IgD-negative memory B cell (primary cell): ENCODE measurements around the gene IFNL1. TPM values are rescaled to one million over a fixed set of nuclear protein-coding genes. Genes with fewer than 3 reads are reported as not detected.
A peak's percentile ranks its signal among the peaks of the same experiment; 100 is the strongest.
"Not testable (repeated sequence)": the region's sequence is repeated elsewhere in the genome, so short reads cannot be mapped to it uniquely, and the experiment has no call there.

Experiments
- H3K27ac Mint-ChIP-seq, 3 donors: one replicate each; pipeline ENCODE4 v1.8.0; 2020 to 2022; ENCODE audit warnings: mild to moderate bottlenecking in 3 of 3, mixed read lengths in 3 of 3, moderate library complexity in 1 of 3
- H3K27me3 Mint-ChIP-seq: one replicate; pipeline ENCODE4 v1.8.0; 2021; ENCODE audit warnings: mixed read lengths
- H3K36me3 Mint-ChIP-seq: one replicate; pipeline ENCODE4 v1.8.0; 2020; ENCODE audit warnings: mild to moderate bottlenecking, mixed read lengths
- H3K4me1 Mint-ChIP-seq, 3 donors: one replicate each; pipeline ENCODE4 v1.8.0; 2020 to 2022; ENCODE audit warnings: mixed read lengths in 3 of 3, mild to moderate bottlenecking in 1 of 3
- H3K4me3 Mint-ChIP-seq, 4 donors: one replicate each; pipeline ENCODE4 v1.8.0; 2020 to 2022; ENCODE audit warnings: mild to moderate bottlenecking in 4 of 4, mixed read lengths in 4 of 4, moderate library complexity in 3 of 4
- H3K9me3 Mint-ChIP-seq, 3 donors: one replicate each; pipeline ENCODE4 v1.8.0; 2020 to 2021; ENCODE audit warnings: mixed read lengths in 3 of 3, mild to moderate bottlenecking in 1 of 3
- polyA plus RNA-seq: library from polyadenylated mRNA; unstranded; fragments of 300-500 nt; fragmentation: Illumina TruSeq; gene quantifications from one replicate; pipeline ENCODE4 v1.2.3, GENCODE V29; 2021

IFNL1 gene
- polyA plus RNA-seq, 1 donor from 2014 or later: not detected

DNA sequence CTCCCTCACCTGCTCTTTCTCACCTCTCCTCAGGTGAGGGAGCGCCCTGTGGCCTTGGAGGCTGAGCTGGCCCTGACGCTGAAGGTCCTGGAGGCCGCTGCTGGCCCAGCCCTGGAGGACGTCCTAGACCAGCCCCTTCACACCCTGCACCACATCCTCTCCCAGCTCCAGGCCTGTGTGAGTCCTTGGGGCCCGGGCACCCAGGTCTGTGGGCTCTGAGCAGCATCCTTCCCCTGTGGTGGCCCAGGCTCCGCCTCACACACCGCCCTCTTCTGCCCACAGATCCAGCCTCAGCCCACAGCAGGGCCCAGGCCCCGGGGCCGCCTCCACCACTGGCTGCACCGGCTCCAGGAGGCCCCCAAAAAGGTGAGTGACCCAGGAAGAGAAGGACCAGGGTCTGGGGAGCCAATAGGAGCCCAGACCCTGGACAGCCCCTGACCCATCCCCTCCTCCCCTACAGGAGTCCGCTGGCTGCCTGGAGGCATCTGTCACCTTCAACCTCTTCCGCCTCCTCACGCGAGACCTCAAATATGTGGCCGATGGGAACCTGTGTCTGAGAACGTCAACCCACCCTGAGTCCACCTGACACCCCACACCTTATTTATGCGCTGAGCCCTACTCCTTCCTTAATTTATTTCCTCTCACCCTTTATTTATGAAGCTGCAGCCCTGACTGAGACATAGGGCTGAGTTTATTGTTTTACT is 1.9 kb downstream of the IFNL1 start:
- H3K4me3 Mint-ChIP-seq: no peak overlapping the region
- H3K9me3 Mint-ChIP-seq: peaks cover 0 to 2% (median 0%) of the 10 kb centered on the region in 3 donors
- peak overlapping the region in 1 of 3 donors; percentile 52 for H3K27ac Mint-ChIP-seq
- peaks cover 2% of the 10 kb centered on the region for H3K36me3 Mint-ChIP-seq
- H3K27me3 Mint-ChIP-seq: peaks cover 8% of the 10 kb centered on the region
- no peaks in the 10 kb centered on the region for H3K4me1 Mint-ChIP-seq

DNA sequence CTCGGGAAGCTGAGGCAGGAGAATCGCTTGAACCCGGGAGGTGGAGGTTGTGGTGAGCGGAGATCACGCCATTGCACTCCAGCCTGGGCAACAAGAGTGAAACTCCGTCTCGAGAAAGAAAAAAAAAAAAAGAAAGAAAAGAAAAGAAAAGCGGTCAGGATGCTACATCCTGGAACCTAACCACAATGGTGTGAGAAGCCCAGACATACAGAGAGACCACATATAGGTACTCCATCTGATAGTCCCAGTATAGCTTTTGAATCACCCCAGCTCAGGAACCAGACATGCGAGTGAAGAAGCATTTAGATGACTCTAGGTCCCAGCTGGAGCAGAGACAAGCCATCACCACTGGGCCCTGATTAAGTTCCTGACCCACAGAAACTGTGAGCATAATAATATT is 3.2 kb downstream of the IFNL1 start:
- peaks cover 0 to 3% (median 0%) of the 10 kb centered on the region in 3 donors for H3K4me1 Mint-ChIP-seq
- H3K4me3 Mint-ChIP-seq: no peak overlapping the region
- H3K36me3 Mint-ChIP-seq: peaks cover 2% of the 10 kb centered on the region
- H3K27ac Mint-ChIP-seq: no peak overlapping the region
- peaks cover 0 to 2% (median 0%) of the 10 kb centered on the region in 3 donors for H3K9me3 Mint-ChIP-seq
- H3K27me3 Mint-ChIP-seq: peaks cover 8% of the 10 kb centered on the region

DNA sequence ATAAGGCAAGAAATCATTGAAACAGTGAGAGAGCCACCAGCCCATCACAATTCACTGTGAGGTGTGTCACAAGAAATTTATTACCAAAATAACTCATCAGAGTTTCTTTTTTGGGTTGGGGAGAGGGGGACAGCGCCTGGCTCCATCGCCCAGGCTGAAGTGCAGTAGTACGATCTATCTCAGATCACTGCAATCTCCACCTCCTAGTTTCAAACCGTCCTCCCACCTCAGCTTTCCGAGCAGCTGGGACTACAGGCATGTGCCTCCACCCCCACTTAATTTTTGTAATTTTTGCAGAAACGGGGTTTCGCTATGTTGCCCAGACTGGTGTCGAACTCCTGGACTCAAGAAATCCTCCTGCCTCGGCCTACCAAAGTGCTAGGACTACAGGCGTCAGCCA is 3.6 kb downstream of the IFNL1 start:
- peaks cover 0 to 3% (median 0%) of the 10 kb centered on the region in 3 donors for H3K4me1 Mint-ChIP-seq
- H3K4me3 Mint-ChIP-seq: no peak overlapping the region
- H3K9me3 Mint-ChIP-seq: peaks cover 0 to 2% (median 0%) of the 10 kb centered on the region in 3 donors
- H3K36me3 Mint-ChIP-seq: peaks cover 2% of the 10 kb centered on the region
- peaks cover 8% of the 10 kb centered on the region for H3K27me3 Mint-ChIP-seq
- no peak overlapping the region for H3K27ac Mint-ChIP-seq

DNA sequence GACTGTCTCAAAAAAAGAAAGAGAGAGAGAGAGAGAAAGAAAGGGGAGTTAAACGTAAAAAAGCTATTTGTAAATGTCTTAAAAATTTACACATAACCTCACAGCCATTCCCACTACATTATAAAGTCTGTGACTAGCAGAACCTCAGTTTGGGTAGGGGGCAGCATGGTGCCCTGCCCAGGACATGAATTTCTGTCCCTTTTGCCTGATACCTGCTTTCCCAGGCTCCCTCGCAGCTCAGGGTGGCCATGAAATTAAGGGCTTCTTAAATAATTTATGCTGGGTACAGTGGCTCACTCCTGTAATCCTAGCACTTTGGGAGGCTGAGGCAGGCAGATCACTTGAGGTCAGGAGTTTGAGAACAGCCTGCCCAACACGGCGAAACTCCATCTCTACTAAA is 4.8 kb downstream of the IFNL1 start:
- no peak overlapping the region for H3K27ac Mint-ChIP-seq
- H3K4me3 Mint-ChIP-seq: no peak overlapping the region
- peaks cover 0 to 3% (median 0%) of the 10 kb centered on the region in 3 donors for H3K4me1 Mint-ChIP-seq
- H3K9me3 Mint-ChIP-seq: peaks cover 0 to 2% (median 0%) of the 10 kb centered on the region in 3 donors
- peaks cover 2% of the 10 kb centered on the region for H3K36me3 Mint-ChIP-seq
- peaks cover 8% of the 10 kb centered on the region for H3K27me3 Mint-ChIP-seq

DNA sequence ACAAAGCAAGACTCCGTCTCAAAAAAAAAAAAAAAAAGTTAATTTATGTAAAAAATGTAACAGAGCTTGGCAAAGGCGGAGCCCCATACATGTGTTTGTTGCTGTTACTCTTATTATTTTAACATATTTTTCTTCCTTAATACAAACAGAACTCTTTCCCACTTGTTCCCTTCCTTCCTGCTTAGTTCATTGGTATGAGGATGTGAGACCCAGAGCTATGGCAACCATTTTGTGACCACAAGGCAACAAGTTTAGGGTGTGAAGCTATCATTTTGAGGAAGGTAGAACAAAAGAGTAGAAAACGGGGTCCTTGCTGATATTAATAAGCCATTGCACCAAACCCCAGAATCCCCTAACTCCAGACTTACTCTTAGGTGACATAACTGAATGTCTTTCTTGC is 5.4 kb downstream of the IFNL1 start:
- peaks cover 8% of the 10 kb centered on the region for H3K27me3 Mint-ChIP-seq
- no peak overlapping the region for H3K27ac Mint-ChIP-seq
- H3K36me3 Mint-ChIP-seq: peaks cover 2% of the 10 kb centered on the region
- peaks cover 0 to 2% (median 0%) of the 10 kb centered on the region in 3 donors for H3K9me3 Mint-ChIP-seq
- H3K4me3 Mint-ChIP-seq: no peak overlapping the region
- H3K4me1 Mint-ChIP-seq: peaks cover 0 to 3% (median 0%) of the 10 kb centered on the region in 3 donors

DNA sequence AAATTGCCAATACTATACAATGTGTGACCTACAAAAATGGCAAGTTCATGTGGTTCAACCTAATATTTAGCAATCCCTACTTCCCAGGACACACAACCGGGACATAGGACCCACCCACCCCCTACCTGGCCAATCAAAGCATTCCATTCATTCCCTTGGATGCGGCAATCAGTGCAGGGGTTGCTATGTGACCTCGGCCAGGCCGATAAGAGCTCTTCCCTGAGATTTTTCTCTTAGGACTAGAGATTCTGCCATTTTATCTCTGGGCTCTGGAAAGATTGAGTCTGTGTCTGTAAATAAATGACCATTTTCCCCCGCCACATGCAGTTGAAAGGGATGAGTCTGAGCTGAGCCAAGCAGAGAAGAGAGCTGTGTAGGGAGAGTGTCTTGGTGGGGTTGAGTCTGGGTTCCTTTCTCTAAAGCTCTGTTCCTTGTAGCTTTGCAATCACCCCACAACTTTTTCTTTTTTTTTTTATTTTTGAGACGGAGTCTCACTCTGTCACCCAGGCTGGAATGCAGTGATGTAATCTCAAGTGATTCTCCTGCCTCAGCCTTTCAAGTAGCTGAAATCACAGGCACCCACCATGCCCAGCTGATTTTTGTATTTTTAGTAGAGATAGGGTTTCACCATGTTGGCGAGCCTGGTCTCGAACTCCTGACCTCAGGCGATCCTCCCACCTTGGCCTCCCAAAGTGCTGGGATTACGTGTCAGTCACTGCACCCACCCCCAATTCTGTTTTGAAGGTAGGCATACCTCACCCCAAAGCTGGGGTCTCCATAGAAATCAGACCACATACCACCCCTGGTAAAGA is 7.4 kb downstream of the IFNL1 start:
- Mint-ChIP-seq H3K27ac (no peak overlapping the region), H3K4me1 (peaks cover 0 to 3% (median 0%) of the 10 kb centered on the region in 3 donors)

DNA sequence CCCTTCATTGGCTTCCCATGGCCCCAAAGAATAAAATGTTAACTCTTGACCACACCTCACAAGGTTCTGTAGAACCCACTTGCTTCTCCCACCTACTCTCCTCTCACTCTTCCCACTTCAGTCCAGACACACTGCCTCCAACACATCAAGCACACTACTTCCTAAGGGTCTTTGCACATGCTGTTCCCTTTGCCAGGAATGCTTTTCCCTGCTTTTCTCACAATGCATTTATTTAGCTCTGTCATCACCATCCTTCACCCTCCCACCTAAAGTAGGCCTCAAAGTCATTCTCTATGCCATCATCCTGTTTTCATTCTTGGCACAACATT is 7.9 kb downstream of the IFNL1 start:
- Mint-ChIP-seq H3K27me3 (peaks cover 2% of the 10 kb centered on the region), H3K36me3 (peaks cover 3% of the 10 kb centered on the region), H3K4me3 (no peak overlapping the region), H3K27ac (no peak overlapping the region), H3K9me3 (no peaks in the 10 kb centered on the region), H3K4me1 (peaks cover 0 to 3% (median 0%) of the 10 kb centered on the region in 3 donors)

More for the DNA sequence above, 7.4 kb downstream of the IFNL1 start:
- H3K4me3 Mint-ChIP-seq: no peak overlapping the region
- H3K27me3 Mint-ChIP-seq: peaks cover 2% of the 10 kb centered on the region
- no peaks in the 10 kb centered on the region for H3K9me3 Mint-ChIP-seq
- peaks cover under 1% of the 10 kb centered on the region for H3K36me3 Mint-ChIP-seq

DNA sequence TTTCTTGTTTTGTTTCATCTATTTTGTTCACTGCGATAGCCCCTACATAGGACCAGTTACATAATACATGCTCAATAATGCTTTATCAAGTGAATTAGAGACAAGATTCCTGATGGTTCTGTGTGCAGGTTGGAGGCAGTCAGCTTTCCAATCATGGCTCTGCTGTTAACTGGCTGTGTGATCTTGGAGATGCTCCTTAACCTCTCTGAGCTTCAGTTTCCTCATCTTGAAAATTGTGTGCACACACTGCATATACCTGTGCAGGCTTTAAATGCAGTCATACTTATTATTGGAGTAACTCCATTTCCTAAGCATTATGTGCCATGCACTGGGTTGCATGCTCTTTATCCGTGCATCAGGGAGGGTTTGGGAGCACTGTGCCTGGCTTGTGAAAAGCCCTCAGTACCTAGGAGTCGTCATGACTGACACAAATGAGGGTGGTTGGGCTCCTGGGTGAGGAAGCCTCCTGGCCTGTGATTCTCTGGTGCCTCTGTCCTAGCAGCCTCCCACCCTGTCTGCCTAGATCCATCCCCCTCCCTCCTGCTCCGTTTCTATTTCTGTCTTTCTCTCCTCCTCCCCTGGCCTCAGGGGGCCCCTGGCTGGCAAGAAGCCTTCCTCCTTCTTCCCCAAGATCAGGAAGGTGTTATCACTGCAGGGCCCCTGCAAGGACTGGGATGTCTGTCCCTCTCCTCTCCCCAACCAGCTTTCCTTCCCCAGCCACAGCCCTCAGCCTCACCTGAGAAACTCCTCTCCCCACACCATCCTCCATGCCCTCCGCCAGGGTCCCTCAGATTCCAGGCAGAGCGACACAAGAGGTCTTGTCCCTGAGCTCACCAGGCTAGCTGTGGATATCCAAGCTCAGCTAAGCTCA is 8.7 kb downstream of the IFNL1 start:
- Mint-ChIP-seq H3K4me3 (no peak overlapping the region), H3K4me1 (peaks cover 0 to 3% (median 0%) of the 10 kb centered on the region in 3 donors), H3K9me3 (no peaks in the 10 kb centered on the region), H3K27ac (no peak overlapping the region), H3K27me3 (peaks cover 1% of the 10 kb centered on the region), H3K36me3 (peaks cover 3% of the 10 kb centered on the region)

DNA sequence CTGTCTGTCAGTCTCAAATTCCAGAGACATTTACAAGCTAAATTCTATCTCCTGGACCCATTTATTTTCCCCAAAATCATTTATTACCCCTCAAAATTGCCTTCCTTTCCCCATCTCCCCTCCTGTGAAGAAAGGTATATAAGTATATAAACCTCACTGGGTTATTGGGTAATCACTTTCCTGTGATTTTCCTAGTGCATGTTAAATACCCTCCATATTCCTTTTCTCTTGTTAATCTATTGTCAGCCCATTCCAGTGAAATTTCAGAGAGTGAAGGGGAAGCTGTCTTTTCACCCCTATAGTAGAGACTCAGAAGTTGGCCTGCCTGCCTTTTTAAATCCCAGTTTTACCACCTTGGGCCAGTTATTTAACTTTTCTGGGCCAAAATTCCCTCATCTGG is 9.9 kb downstream of the IFNL1 start:
- Mint-ChIP-seq H3K36me3 (peaks cover 7% of the 10 kb centered on the region), H3K4me1 (peaks cover 0 to 3% (median 1%) of the 10 kb centered on the region in 3 donors), H3K27ac (no peak overlapping the region), H3K9me3 (no peaks in the 10 kb centered on the region), H3K27me3 (no peaks in the 10 kb centered on the region), H3K4me3 (no peak overlapping the region)

DNA sequence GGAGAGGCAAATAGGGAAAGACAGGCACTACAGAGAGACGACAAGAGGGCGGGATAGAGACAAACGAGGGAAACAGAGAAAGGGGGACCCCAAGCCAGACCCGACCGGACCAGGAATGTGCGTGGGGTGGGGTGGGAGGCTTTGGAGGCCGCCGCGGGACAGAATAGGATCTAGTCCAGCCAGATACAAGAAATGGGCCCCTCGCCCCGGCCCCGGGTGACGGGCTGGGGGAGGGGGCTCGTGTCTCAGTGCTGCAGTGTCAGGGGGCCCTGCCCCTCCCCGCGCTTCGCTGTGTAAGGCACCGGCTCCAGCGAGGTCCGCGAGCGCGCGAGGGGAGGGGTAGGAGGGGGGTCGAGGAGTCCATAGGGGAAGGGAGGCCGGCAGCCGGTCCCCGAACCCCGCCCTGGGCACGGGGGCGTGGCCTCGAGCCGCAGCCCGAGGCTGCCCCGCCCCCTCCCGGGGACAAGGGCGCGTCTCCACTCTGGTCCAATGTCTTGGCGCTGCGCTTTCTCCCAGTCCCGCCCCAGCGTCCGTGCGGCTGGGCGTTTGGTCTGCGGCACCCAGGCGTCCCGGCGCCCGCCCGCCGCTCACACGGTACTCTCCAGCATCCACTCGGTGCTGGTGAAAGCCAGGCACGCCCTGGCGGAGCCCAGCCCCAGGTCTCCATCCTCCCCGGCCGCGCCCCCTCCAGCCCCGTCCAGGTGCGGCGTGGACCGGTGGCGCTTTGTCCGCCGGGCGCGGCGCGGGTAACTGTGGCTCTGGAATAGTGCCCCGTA is 11.0 kb downstream of the IFNL1 start:
- Mint-ChIP-seq H3K4me3 (no peak overlapping the region), H3K4me1 (peaks cover 0 to 3% (median 1%) of the 10 kb centered on the region in 3 donors), H3K27ac (no peak overlapping the region)

DNA sequence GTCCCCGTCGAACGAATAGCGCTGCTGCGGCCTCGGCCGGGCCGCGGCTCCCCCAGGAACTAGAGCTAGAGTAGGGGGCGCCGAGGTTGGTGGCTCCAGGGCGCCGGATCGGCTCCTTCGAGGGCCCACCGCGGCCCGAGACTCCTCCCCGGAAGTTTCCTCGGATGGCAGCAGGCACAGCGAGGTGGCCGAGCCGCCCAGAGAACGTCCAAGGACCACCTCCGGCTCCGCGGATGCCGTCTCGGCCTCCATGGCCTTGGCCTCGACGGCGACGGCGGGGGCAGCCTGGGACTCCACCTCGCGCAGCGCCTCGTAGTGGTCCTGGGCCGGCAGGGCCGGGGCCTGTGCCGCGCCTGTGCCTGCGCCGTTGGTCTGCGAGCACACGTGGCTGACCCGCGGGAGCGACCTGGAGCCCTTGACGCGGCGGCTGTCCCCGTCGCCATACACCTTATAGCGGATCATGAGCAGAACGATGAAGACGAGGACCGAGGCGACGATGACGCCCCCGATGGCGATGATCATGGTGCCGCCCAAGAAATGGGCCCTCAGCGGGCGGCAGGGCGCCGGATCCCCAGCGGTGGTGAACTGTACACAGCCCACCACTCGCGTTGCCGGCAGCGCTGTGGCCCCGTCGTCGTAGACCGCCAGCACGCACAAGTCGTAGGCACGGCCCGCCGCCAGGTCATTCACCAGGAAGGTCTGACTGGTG is 11.8 kb downstream of the IFNL1 start:
- peaks cover 0 to 3% (median 1%) of the 10 kb centered on the region in 3 donors for H3K4me1 Mint-ChIP-seq
- H3K27ac Mint-ChIP-seq: no peak overlapping the region
- no peak overlapping the region for H3K4me3 Mint-ChIP-seq
- no peaks in the 10 kb centered on the region for H3K27me3 Mint-ChIP-seq
- H3K9me3 Mint-ChIP-seq: no peaks in the 10 kb centered on the region
- peaks cover 9% of the 10 kb centered on the region for H3K36me3 Mint-ChIP-seq

More for the DNA sequence above, 11.0 kb downstream of the IFNL1 start:
- Mint-ChIP-seq H3K9me3 (no peaks in the 10 kb centered on the region), H3K36me3 (peaks cover 8% of the 10 kb centered on the region), H3K27me3 (no peaks in the 10 kb centered on the region)

DNA sequence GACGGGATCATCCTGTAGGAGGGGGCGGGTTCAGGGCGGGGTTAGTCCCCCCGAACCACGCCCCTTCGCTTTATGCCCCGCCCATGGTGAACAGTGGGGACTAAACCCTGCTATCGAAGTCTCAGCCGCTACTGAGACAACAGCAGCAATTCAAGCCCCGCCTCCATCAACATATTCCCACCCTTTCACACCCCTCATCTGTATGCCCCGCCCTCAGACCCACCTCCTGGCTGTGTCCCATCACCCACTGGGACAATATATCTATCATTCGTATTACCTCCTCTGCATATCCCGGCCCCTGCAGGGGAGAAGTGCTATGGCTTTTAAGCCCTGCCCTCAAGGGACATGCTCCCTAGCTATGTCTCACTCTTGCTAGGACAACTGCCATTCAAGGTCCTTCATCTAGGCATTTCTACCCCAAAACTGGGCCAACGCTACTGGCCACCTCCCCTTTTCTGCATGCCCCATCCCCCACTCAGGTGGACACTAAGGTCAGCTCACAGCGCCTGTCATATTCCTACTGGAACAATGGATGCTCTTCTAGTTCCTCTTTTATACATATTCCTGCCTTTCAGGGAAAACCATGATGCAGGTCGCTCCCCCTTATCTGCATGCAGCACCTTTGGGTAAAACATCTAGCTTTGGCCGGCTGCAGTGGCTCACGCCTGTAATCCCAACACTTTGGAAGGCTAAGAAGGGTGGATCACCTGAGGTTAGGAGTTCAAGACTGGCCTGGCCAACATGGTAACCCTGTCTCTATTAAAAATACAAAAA is 12.5 kb downstream of the IFNL1 start:
- H3K9me3 Mint-ChIP-seq: no peaks in the 10 kb centered on the region
- peaks cover 11% of the 10 kb centered on the region for H3K36me3 Mint-ChIP-seq
- H3K4me1 Mint-ChIP-seq: peaks cover 0 to 3% (median 3%) of the 10 kb centered on the region in 3 donors
- no peaks in the 10 kb centered on the region for H3K27me3 Mint-ChIP-seq
- H3K4me3 Mint-ChIP-seq: no peak overlapping the region
- no peak overlapping the region for H3K27ac Mint-ChIP-seq

DNA sequence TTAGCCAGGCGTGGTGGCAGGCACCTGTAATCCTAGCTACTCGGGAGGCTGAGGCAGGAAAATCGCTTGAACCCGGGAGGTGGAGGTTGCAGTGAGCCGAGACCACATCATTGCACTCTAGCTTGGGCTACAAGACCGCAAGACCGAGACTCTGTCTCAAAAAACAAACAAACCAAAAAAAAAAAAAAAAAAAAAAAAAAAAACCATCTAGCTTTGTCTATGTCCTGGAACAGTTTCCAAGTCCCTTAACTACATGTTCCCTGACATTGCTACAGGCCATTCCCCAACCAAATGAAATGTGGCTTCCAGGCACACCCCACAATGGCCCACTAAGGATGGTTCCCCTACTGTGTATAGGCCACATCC is 13.1 kb downstream of the IFNL1 start:
- H3K36me3 Mint-ChIP-seq: peaks cover 11% of the 10 kb centered on the region
- H3K27me3 Mint-ChIP-seq, H3K27ac Mint-ChIP-seq, H3K9me3 Mint-ChIP-seq, H3K4me3 Mint-ChIP-seq, H3K4me1 Mint-ChIP-seq: not testable (repeated sequence)
